ENCODE measurements around the gene TCF7L2. TPM values are rescaled to one million over a fixed set of nuclear protein-coding genes. Genes with fewer than 3 reads are reported as not detected.

Gene TCF7L2
- total RNA-seq, 4 donors from 2014 or later: 25.1 to 38.9 (median 26.9) TPM

GRCh38 chr10:112979927-112980326 lies 29.9 kb downstream of the TCF7L2 start:
- H3K4me1 ChIP-seq: peaks cover 0 to 10% (median 0%) of the 10 kb centered on the region in 4 donors
- peaks cover 0 to 7% (median 0%) of the 10 kb centered on the region in 3 donors for H3K36me3 ChIP-seq
- H3K27me3 ChIP-seq: no peaks in the 10 kb centered on the region
- DNase-seq (ENCODE audit: low spot score in 2 of 2): no peak
- H3K4me3 ChIP-seq: no peak overlapping the region
- no peak overlapping the region for H3K27ac ChIP-seq
- WGBS, 2 donors: 96 to 100% methylated on average over 2 of the region's 2 CpGs
- H3K9me3 ChIP-seq: no peaks in the 10 kb centered on the region
- TF ChIP-seq EP300 (IDR thresholded peaks at IDR 0.05): no peak
- TF ChIP-seq CTCF (IDR thresholded peaks at IDR 0.05): no peak
- TF ChIP-seq POLR2A (IDR thresholded peaks at IDR 0.05): no peak

DNA sequence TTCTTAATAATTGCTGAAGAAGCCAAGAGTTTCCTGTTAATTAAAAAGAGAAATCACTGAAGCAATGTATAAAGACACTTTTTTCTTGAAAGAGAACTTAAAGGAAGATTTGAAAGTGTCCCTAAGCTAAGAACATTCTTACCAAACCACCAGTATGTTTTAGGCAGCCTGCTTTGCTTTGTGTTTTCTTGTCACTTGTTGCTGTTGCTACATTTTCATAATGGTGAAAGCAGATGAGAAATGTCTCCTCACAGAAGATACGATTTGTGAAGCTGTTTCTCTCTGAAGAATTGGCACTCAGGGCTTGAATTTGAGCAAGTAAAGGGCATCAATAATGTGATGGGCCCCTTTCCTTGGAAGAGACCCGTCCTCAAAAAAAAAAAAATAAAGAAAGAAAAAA lies 30.9 kb downstream of the TCF7L2 start:
- TF ChIP-seq EP300 (IDR thresholded peaks at IDR 0.05) (no peak), POLR2A (IDR thresholded peaks at IDR 0.05) (no peak), CTCF (IDR thresholded peaks at IDR 0.05) (no peak)
- Histone ChIP-seq H3K9me3 (no peaks in the 10 kb centered on the region), H3K27ac (no peak overlapping the region), H3K4me1 (peaks cover 0 to 20% (median 4%) of the 10 kb centered on the region in 4 donors), H3K4me3 (no peak overlapping the region), H3K27me3 (no peaks in the 10 kb centered on the region), H3K36me3 (peaks cover 0 to under 1% (median 0%) of the 10 kb centered on the region in 3 donors)
- 83 to 86% methylated on average over 2 of the region's 2 CpGs for WGBS, 2 donors
- DNase-seq (ENCODE audit: low spot score in 2 of 2): no peak

- 80 to 90% methylated on average over 7 of the region's 7 CpGs for WGBS, 2 donors
- no peak for TF ChIP-seq POLR2A (IDR thresholded peaks at IDR 0.05)
- no peak for TF ChIP-seq EP300 (IDR thresholded peaks at IDR 0.05)
- TF ChIP-seq CTCF (IDR thresholded peaks at IDR 0.05): no peak
- no peak for DNase-seq (ENCODE audit: low spot score in 2 of 2)
- Histone ChIP-seq H3K36me3 (no peaks in the 10 kb centered on the region), H3K4me3 (no peak overlapping the region), H3K27me3 (no peaks in the 10 kb centered on the region), H3K9me3 (no peaks in the 10 kb centered on the region), H3K27ac (no peak overlapping the region), H3K4me1 (peaks cover 0 to 23% (median 10%) of the 10 kb centered on the region in 4 donors)
Measured at GRCh38 chr10:112981553-112981952, 31.5 kb downstream of the TCF7L2 start.

DNA sequence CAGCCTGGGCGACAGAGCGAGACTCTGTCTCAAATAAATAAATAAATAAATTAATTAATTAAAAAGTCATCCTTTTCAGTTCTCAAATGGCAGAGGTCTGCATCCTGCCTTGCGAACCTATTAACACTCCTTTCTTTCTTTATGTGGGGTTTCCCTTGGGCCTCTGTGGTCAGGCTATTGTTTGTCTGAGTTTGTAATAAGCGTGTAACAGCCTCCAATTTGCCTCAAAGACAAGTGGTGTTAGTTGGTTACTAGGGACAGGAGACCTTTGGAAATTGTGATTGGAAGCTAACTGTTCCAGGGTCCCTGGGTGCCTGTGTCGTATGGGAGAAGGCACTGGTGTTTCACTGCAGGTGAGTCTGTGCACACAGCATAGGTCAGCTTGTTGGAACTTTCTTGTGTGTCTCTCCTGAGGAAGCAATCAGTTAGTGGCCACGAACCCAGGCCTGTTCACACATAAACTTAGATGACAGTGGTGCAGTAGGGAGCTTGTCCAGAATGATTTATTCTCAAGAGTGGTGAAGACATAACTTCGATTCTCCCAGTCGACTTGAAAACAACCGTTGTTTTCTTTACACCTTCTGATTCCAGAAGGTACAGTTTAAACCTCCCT lies 33.5 kb downstream of the TCF7L2 start:
- no peak overlapping the region for H3K27ac ChIP-seq
- H3K4me1 ChIP-seq: peaks cover 0 to 39% (median 17%) of the 10 kb centered on the region in 4 donors
- no peaks in the 10 kb centered on the region for H3K36me3 ChIP-seq
- no peak overlapping the region for H3K4me3 ChIP-seq
- WGBS, 2 donors: 89% methylated on average over 9 of the region's 9 CpGs
- DNase-seq (ENCODE audit: low spot score in 2 of 2): no peak
- TF ChIP-seq EP300 (IDR thresholded peaks at IDR 0.05) (no peak), CTCF (IDR thresholded peaks at IDR 0.05) (no peak), POLR2A (IDR thresholded peaks at IDR 0.05) (no peak)
- no peaks in the 10 kb centered on the region for H3K9me3 ChIP-seq
- H3K27me3 ChIP-seq: no peaks in the 10 kb centered on the region

DNA sequence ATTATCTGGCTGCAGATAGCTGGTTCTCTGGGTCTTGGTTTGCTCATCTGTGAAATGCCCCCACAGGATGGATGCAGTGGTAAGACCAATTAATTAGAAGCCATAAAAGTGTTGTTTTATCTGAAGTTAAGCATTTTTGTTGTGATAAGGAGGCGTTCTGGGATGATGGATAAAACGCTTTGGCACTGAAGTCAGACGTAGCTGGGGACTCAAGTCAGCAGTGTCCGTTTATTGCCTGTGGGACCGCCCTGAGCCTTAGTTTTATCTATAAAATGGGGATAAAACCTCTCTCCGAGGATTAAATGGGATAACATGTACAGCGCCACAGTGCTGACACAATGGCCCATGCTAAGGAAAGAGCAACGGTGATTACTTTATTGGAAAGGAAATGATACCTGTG lies 34.7 kb downstream of the TCF7L2 start:
- TF ChIP-seq POLR2A (IDR thresholded peaks at IDR 0.05) (no peak), EP300 (IDR thresholded peaks at IDR 0.05) (no peak), CTCF (IDR thresholded peaks at IDR 0.05) (no peak)
- no peak overlapping the region for H3K27ac ChIP-seq
- H3K4me3 ChIP-seq: no peak overlapping the region
- no peaks in the 10 kb centered on the region for H3K36me3 ChIP-seq
- H3K27me3 ChIP-seq: no peaks in the 10 kb centered on the region
- DNase-seq (ENCODE audit: low spot score in 2 of 2): no peak
- 87 to 89% methylated on average over 8 of the region's 8 CpGs for WGBS, 2 donors
- no peaks in the 10 kb centered on the region for H3K9me3 ChIP-seq
- peaks cover 0 to 48% (median 17%) of the 10 kb centered on the region in 4 donors for H3K4me1 ChIP-seq

Data from tibial nerve (tissue), 4 donors.